ENCODE data around the gene PGLYRP3.

The PGLYRP3 gene

DNA sequence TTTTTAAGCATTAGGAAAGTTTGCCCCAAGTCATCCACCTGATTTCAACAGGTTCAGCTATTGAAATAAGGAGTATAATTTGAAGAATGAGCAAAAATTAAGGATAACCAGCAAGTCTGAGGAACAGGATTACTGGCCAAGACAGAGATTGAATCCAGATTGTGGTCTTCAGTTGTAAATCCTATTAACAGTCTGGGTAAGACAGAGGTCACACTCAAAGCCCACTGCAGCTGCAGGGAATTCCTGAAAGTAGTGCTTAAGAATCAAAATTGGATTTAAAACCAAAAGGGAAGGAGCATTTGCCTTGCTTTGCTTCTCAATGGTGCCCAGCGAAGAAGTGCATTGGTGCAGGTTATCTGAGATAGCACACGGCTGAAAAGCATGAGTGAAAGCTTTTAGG lies 59.7 kb downstream of the PGLYRP3 start:
- ChIA-PET POLR2A (ENCODE audit: low non-redundant PET) (no interaction called here), CTCF (interaction anchor here (1.0 kb wide), 1 partner anchor 229 kb away, joined by 3 read pairs; no protein-coding TSS in a partner anchor)
- DNase-seq (ENCODE audit: low spot score): no peak
- TF ChIP-seq, protein P1, sequence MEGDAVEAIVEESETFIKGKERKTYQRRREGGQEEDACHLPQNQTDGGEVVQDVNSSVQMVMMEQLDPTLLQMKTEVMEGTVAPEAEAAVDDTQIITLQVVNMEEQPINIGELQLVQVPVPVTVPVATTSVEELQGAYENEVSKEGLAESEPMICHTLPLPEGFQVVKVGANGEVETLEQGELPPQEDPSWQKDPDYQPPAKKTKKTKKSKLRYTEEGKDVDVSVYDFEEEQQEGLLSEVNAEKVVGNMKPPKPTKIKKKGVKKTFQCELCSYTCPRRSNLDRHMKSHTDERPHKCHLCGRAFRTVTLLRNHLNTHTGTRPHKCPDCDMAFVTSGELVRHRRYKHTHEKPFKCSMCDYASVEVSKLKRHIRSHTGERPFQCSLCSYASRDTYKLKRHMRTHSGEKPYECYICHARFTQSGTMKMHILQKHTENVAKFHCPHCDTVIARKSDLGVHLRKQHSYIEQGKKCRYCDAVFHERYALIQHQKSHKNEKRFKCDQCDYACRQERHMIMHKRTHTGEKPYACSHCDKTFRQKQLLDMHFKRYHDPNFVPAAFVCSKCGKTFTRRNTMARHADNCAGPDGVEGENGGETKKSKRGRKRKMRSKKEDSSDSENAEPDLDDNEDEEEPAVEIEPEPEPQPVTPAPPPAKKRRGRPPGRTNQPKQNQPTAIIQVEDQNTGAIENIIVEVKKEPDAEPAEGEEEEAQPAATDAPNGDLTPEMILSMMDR (conservative IDR thresholded peaks at IDR 0.05; ENCODE audit: low read depth): no peak
- no peak overlapping the region for H3K27ac ChIP-seq

DNA sequence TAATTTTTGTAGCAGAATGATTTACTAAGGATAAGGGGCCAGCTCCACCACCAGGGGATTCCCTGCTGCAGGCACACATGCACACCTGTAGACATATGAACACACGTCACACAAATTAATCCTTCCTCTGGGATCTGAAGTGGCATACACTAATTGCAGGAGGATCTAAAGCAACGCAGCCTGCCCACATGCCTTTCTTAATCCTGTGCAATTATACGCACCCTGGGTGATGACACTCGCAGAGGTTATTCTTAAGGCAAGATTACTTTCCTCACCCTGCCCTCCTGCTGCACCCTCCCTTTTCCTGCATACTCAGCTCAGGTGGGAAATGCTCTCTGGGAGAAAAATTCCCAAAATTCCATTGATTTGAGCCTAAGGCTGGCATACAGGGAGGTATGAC lies 60.8 kb downstream of the PGLYRP3 start:
- no peak overlapping the region for H3K27ac ChIP-seq
- no peak for DNase-seq (ENCODE audit: low spot score)
- ChIA-PET CTCF (interaction anchor here (0.7 kb wide), 1 partner anchor 10 kb away, joined by 3 read pairs; no protein-coding TSS in a partner anchor), POLR2A (ENCODE audit: low non-redundant PET) (no interaction called here)
- TF ChIP-seq, protein P1 (conservative IDR thresholded peaks at IDR 0.05; ENCODE audit: low read depth): no peak

DNA sequence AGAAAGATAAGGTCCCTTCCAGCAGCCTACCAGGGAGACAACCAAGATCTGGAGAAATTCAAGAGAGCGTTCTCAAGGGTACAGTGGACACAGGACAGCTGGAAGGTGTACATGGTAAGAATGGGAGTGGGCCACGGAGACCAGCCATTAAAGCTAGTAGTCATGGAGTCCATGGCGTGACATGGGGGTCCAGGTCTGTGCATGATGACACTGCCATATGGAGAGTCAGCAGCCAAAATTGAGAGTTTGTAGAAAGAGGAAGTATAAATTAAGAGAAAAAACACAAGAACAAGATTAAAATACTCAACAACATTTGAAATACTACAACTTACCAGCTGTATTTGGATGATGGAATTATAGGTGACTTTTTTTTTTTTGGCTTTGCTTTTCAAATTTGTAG lies 61.2 kb downstream of the PGLYRP3 start:
- H3K27ac ChIP-seq: no peak overlapping the region
- CTCF ChIA-PET: interaction anchor here (0.7 kb wide), 1 partner anchor 11 kb away, joined by 3 read pairs; no protein-coding TSS in a partner anchor
- POLR2A ChIA-PET (ENCODE audit: low non-redundant PET): no interaction called here
- TF ChIP-seq, protein P1 (conservative IDR thresholded peaks at IDR 0.05; ENCODE audit: low read depth): no peak
- no peak for DNase-seq (ENCODE audit: low spot score)

DNA sequence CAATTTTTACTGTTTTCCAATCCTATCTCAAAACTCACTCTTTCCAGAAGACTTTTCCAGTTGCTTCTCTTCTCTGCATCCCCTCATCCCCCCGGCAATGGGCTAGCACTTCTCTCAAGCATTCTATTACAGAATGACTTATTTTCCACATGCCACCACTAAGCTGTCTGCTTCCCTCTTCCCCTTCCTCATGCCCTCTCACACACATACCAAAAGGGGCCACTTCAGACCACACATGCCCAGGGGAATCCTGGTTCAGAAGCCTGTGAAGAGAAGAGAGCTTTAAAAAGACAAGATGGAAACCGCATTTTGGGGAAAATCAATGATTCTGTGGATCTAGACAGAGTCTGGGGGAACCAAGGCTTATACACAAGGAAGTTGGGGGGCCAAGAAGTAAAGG lies 61.7 kb downstream of the PGLYRP3 start:
- TF ChIP-seq, protein P1 (conservative IDR thresholded peaks at IDR 0.05; ENCODE audit: low read depth): no peak
- no peak for DNase-seq (ENCODE audit: low spot score)
- ChIA-PET POLR2A (ENCODE audit: low non-redundant PET) (no interaction called here), CTCF (no interaction called here)
- no peak overlapping the region for H3K27ac ChIP-seq

DNA sequence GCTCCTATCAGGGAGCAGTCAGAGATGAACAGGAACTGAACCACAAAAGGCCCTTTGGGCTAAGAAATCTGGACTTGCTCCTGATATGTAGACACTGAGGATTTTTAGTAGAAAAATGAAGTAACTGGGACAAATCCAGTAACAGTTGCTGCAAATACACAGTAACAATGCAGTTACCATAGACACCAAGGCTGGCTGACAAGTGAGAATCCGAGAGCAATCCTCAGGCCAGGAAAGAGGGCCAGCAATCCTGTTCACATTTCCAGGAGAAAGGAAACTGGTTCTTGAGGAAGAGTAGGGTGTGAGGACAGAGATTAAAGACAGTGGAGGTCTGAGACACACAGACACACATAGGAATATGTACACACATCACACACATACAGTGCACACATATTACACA lies 62.6 kb downstream of the PGLYRP3 start:
- TF ChIP-seq, protein P1 (conservative IDR thresholded peaks at IDR 0.05; ENCODE audit: low read depth): no peak
- ChIA-PET CTCF (no interaction called here), POLR2A (ENCODE audit: low non-redundant PET) (no interaction called here)
- H3K27ac ChIP-seq: no peak overlapping the region
- DNase-seq (ENCODE audit: low spot score): no peak

DNA sequence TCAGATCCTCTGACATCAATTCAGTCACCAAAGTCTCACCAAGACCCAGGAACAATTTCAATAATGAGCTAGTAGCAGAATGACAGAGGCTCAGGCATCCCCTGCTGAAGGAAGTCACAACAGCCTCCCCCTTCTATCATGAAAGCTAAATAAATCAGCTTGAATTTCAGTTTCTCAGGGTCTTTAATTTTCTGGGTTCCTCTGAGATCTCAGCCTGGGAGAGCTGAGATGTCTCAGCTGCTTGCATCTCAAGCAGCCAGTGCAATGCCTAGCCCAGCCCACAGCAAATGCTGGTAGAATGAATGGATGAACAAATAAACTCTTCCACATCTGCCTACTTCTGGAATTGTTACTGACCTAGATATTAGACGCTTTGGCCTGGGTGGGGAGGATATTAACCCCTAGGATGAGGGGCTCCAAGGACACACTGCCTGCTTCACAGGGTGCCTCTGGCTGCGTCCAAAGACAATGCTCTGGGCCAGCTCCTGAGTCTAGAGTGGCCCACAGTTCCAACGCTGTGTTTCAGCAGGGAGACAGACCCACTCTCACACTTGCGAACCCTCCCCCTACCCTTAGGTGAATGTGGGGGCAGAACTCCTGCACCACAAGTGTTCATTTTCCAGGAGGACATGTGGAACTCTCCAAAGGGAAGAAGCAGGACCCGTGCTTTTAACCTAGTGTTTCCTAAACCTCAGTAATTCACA lies 64.4 kb downstream of the PGLYRP3 start:
- ChIA-PET CTCF (interaction anchor here (0.6 kb wide), 1 partner anchor 380 kb away, joined by 3 read pairs; no protein-coding TSS in a partner anchor), POLR2A (ENCODE audit: low non-redundant PET) (no interaction called here)
- TF ChIP-seq, protein P1 (conservative IDR thresholded peaks at IDR 0.05; ENCODE audit: low read depth): no peak
- H3K27ac ChIP-seq: no peak overlapping the region
- no peak for DNase-seq (ENCODE audit: low spot score)
